Measurements from ENCODE around the gene LARGE2. TPM values are rescaled to one million over a fixed set of nuclear protein-coding genes. Genes with fewer than 3 reads are reported as not detected.

Gene LARGE2
- total and polyA plus RNA-seq, 2 donors (not counting 3 experiments of a cell fraction or from before 2014, with no cell fraction given), result 0.06 TPM; not detected in 1

DNA sequence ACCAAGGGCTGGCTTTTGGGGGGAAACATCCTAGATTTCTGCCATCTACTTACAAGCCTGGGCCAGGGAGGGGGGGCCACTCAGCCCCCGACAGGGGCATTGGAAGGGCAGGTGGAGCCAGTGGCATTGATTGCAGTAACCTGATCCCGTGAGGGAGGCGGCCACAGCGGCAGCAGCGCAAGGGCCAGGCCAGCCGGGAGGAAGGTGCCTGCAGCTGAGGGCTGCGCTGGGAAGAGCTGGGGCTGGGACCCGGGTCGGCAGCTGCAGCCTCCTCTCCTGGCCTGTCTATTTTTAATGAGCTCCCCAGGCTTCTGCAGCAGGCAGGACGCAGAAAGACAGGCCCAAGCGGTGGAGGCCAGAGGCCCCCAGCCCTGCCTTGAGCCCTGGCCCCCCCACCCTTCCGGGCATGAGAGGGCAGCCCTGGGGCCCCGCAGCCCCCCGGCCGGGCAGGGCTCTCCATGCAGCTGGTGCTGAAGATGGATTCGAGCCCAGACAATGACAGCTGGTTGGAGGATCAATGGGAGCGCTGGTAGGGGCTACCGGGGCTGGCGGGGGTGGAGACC, 26.0 kb upstream of the LARGE2 start:
- BruUV-seq (replicated peaks), result no TSS peak
- H3K4me1 ChIP-seq (ENCODE audit: control insufficient read depth, extremely low read depth, insufficient read depth, low read length), result peaks cover 10% of the 10 kb centered on the region
- no peak overlapping the region for H3K27ac ChIP-seq (ENCODE audit: insufficient read depth, low read depth, low read length)
- CTCF ChIA-PET, result no interaction called here
- dilution Hi-C loops (cut with MboI; ENCODE audit: extremely low pct_ligation_motif_present, low sequenced_read_pairs) (no loop called here), intact Hi-C loops (cut with micrococcal nuclease) (no loop called here)
- POLR2A ChIA-PET, result no interaction called here
- TF ChIP-seq POLR2AphosphoS5 (IDR thresholded peaks at IDR 0.05; ENCODE audit: insufficient read depth, low read depth, low read length) (no peak), FOS (IDR thresholded peaks at IDR 0.05; ENCODE audit: borderline replicate concordance, insufficient read depth, low read length) (no peak), MAX (IDR thresholded peaks at IDR 0.05; ENCODE audit: insufficient read depth, insufficient read length) (no peak), POLR2A (IDR thresholded peaks at IDR 0.05; ENCODE audit: low read depth, low read length) (no peak), EZH2 (IDR thresholded peaks at IDR 0.05; ENCODE audit: borderline replicate concordance, low read depth, low read length, severe bottlenecking) (no peak), MYC (IDR thresholded peaks at IDR 0.05; ENCODE audit: low read depth, low read length) (no peak), GATA2 (IDR thresholded peaks at IDR 0.05; ENCODE audit: insufficient read depth, insufficient read length, low read depth, low read length) (no peak), JUN (IDR thresholded peaks at IDR 0.05; ENCODE audit: borderline replicate concordance, insufficient read depth, insufficient read length, low read depth) (no peak)
- TF ChIP-seq, protein P1, sequence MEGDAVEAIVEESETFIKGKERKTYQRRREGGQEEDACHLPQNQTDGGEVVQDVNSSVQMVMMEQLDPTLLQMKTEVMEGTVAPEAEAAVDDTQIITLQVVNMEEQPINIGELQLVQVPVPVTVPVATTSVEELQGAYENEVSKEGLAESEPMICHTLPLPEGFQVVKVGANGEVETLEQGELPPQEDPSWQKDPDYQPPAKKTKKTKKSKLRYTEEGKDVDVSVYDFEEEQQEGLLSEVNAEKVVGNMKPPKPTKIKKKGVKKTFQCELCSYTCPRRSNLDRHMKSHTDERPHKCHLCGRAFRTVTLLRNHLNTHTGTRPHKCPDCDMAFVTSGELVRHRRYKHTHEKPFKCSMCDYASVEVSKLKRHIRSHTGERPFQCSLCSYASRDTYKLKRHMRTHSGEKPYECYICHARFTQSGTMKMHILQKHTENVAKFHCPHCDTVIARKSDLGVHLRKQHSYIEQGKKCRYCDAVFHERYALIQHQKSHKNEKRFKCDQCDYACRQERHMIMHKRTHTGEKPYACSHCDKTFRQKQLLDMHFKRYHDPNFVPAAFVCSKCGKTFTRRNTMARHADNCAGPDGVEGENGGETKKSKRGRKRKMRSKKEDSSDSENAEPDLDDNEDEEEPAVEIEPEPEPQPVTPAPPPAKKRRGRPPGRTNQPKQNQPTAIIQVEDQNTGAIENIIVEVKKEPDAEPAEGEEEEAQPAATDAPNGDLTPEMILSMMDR (IDR thresholded peaks at IDR 0.05; ENCODE audit: extremely low read depth in 1 of 2, insufficient read depth in 1 of 2, low read depth in 1 of 2, low read length in 2 of 2), result no peak
- FAIRE-seq (no peak), DNase-seq (ENCODE audit: low read depth, low spot score) (no peak)
- no peak overlapping the region for H3K4me2 ChIP-seq (ENCODE audit: insufficient read depth, low read length)
- no peaks in the 10 kb centered on the region for H4K20me1 ChIP-seq (replicated peaks; ENCODE audit: control insufficient read depth, extremely low read depth, insufficient read depth, low read length)
- H2AFZ ChIP-seq (ENCODE audit: low read depth, low read length), result no peak overlapping the region
- no peaks in the 10 kb centered on the region for H3K9me1 ChIP-seq (replicated peaks; ENCODE audit: control insufficient read depth, extremely low read depth, insufficient read depth, low read length)
- H3K36me3 ChIP-seq (ENCODE audit: control insufficient read depth in 2 of 2, extremely low read depth in 1 of 2, insufficient read depth in 2 of 2, low read length in 2 of 2), result no peaks in the 10 kb centered on the region
- H3K79me2 ChIP-seq (ENCODE audit: control insufficient read depth, insufficient read depth, low read length), result no peaks in the 10 kb centered on the region
- no peak overlapping the region for H3K4me3 ChIP-seq (replicated peaks in 1 of 3; ENCODE audit: insufficient read depth in 1 of 3, low read depth in 1 of 3, low read length in 3 of 3)
- H3K9me3 ChIP-seq (replicated peaks; ENCODE audit: control insufficient read depth, insufficient read depth, low read length), result no peaks in the 10 kb centered on the region
- no peak overlapping the region for H3K9ac ChIP-seq (replicated peaks; ENCODE audit: extremely low read depth, insufficient read depth, low read length)
- H3K27me3 ChIP-seq (ENCODE audit: control insufficient read depth in 2 of 2, insufficient read depth in 2 of 2, low read length in 2 of 2), result peaks cover 4 to 9% of the 10 kb centered on the region in 2 experiments

All from endothelial cell of umbilical vein (primary cell).